Omental fat pad (tissue), 4 donors: ENCODE data around the gene SLC26A8. TPM values are rescaled to one million over a fixed set of nuclear protein-coding genes. Genes with fewer than 3 reads are reported as not detected.
"Not testable (repeated sequence)": the region's sequence is repeated elsewhere in the genome, so short reads cannot be mapped to it uniquely, and the experiment has no call there.

Experiments
- ATAC-seq: fragments of 150-250 bp; one replicate; pipeline ENCODE4 v1.9.1; 2016; ENCODE audit warnings: mild to moderate bottlenecking, moderate library complexity; ENCODE audit not compliant: low FRiP score
- DNase-seq: peaks from one replicate; pipeline ENCODE4 v3.0.0-alpha.2; 2019; ENCODE audit warnings: low spot score
- CTCF ChIP-seq, 3 donors: fragments of 450-650 bp; IDR thresholded peaks; one replicate each; pipeline ENCODE4 v1.5.1; 2016 to 2017; ENCODE audit warnings: antibody characterized with exemption in 3 of 3, mild to moderate bottlenecking in 3 of 3, moderate library complexity in 2 of 3
- total RNA-seq, 4 donors: library from RNA; depleted of rRNA; stranded (reverse); fragments of >200 nt; gene quantifications; one replicate each; pipeline ENCODE4 v1.1.0, GENCODE V29; 2016

The SLC26A8 gene
- total RNA-seq, 4 donors from 2014 or later, result 0.12 to 3.3 (median 0.54) TPM

GRCh38 chr6:35954333-35954732, 70.1 kb downstream of the SLC26A8 start:
- DNase-seq (no peak), ATAC-seq (no peak)
- TF ChIP-seq CTCF (IDR thresholded peaks at IDR 0.05), result no peak

GRCh38 chr6:35948725-35949124, 75.7 kb downstream of the SLC26A8 start:
- no peak for DNase-seq
- TF ChIP-seq CTCF (IDR thresholded peaks at IDR 0.05), result no peak
- ATAC-seq, result no peak

GRCh38 chr6:35945650-35946025, 78.8 kb downstream of the SLC26A8 start:
- no peak for DNase-seq
- no peak for TF ChIP-seq CTCF (IDR thresholded peaks at IDR 0.05)
- ATAC-seq, result no peak

GRCh38 chr6:35943390-35943789, 81.1 kb downstream of the SLC26A8 start:
- no peak for ATAC-seq
- no peak for TF ChIP-seq CTCF (IDR thresholded peaks at IDR 0.05)

GRCh38 chr6:35942355-35942754, 82.1 kb downstream of the SLC26A8 start:
- no peak for ATAC-seq
- no peak for TF ChIP-seq CTCF (IDR thresholded peaks at IDR 0.05)
- no peak for DNase-seq

More at GRCh38 chr6:35943390-35943789, 81.1 kb downstream of the SLC26A8 start:
- no peak for DNase-seq

DNA sequence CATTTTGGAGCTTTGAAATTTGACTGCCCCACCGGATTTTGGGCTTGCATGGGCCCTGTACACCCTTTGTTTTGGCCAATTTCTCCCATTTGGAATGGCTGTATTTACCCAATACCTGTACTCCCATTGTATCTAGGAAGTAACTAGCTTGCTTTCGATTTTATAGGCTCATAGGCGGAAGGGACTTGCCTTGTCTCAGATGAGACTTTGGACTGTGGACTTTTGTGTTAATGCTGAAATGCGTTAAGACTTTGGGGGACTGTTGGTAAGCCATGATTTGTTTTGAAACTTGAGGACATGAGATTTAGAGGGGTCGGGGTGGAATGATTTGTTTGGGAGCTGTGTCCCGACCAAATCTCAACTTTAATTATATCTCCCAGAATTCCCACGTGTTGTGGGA, 83.3 kb downstream of the SLC26A8 start:
- not testable (repeated sequence) for DNase-seq, ATAC-seq

- not testable (repeated sequence) for ATAC-seq, DNase-seq
Measured at GRCh38 chr6:35940014-35940413, 84.4 kb downstream of the SLC26A8 start.

DNA sequence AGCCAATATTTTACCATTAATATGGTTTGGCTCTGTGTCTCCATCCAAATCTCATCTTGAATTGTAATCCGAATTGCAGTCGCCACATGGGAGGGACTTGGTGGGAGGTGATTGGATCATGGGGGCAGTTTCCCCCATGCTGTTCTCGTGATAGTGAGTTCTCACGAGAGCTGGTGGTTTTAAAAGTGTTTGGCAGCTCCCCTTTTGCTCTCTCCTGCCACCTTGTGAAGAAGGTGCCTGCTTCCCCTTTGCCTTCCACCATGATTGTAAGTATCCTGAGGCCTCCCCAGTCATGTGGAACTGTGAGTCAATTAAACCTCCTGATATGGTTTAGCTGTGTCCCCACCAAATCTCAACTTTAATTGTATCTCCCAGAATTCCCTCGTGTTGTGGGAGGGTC, 85.2 kb downstream of the SLC26A8 start:
- ATAC-seq, result not testable (repeated sequence)

GRCh38 chr6:35936681-35937359, 87.6 kb downstream of the SLC26A8 start:
- no peak for TF ChIP-seq CTCF (IDR thresholded peaks at IDR 0.05)
- DNase-seq, result no peak
- no peak for ATAC-seq

More for the DNA sequence above, 85.2 kb downstream of the SLC26A8 start:
- not testable (repeated sequence) for DNase-seq
